MM.1S (cell line): ENCODE data around the gene ARHGAP23.

Source experiments
- CTCF ChIP-seq: fragments of 300-600 bp; sonication (generic); IDR thresholded peaks from 2 replicates; pipeline ENCODE4 v1.5.1; 2016; ENCODE audit warnings: antibody characterized with exemption, low read length, mixed read lengths
- EZH2 ChIP-seq: fragments of 300-600 bp; sonication (generic); optimal IDR thresholded peaks from 2 replicates; pipeline ENCODE3; 2017; ENCODE audit warnings: low read depth, mild to moderate bottlenecking, antibody characterized with exemption, low read length, mixed read lengths
- EZH2phosphoT487 ChIP-seq: fragments of 300-600 bp; sonication (generic); IDR thresholded peaks from 2 replicates; pipeline ENCODE4 v1.6.1; 2018; ENCODE audit warnings: antibody characterized with exemption, low read length

DNA sequence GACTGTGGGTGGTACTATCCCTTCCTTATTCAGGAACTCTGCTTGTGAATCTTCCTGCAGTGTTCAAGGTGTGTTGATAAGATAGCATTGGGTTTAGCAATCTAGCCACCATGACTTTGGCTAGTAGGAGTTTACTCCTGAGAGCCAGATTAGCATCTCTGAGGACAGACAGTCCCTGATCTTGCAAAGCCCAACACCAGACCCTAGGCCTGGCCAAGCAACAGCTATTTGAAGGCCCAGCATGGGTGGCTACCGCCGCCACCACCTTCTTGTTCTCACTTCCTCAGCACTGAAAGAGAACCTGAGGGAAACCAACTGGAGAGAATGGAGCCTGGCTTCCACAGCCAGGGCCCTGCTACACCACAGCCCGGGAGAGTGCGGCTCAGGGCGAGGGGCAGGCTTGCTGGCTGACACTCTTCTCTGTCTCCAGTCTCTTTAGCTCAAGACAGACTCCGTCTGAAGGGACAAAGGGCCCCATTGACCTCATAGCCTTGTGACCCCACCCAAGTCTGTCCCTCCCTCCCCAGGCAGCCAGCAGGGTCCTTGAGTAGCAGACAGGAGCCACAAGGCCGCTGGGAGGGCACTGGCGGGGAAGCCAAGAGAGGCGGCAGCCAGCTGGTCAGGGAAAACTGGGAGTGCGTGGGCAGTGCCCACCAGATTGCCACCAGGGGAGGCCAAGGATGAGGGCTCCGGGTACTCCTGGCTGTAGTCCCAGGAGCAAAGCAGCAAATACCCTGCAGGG lies 10.9 kb upstream of the ARHGAP23 start:
- no peak for TF ChIP-seq CTCF
- TF ChIP-seq EZH2, result no peak
- TF ChIP-seq EZH2phosphoT487, result no peak
